Right lobe of liver (tissue), 6 donors: ENCODE data around the gene CLK2. TPM values are rescaled to one million over a fixed set of nuclear protein-coding genes. Genes with fewer than 3 reads are reported as not detected.
A peak's percentile ranks its signal among the peaks of the same experiment; 100 is the strongest.

Experiments
- ATAC-seq, 4 donors: fragments of 200-7000 bp; cut with Tn5 transposase; one replicate each; pipeline ENCODE4 v1.9.1; 2020; ENCODE audit warnings: mild to moderate bottlenecking in 4 of 4, moderate library complexity in 4 of 4
- DNase-seq, 3 donors: peaks; one replicate each; pipeline ENCODE4 v3.0.0-alpha.2; 2020
- H3K27ac ChIP-seq, 3 donors: fragments of 200-600 bp; one replicate each; pipeline ENCODE4 v1.8.0; 2022
- H3K27me3 ChIP-seq, 2 donors: fragments of 200-600 bp; one replicate each; pipeline ENCODE4 v1.8.0; 2022
- H3K36me3 ChIP-seq, 4 donors: fragments of 200-600 bp; sonication (generic) in 1 of 4; one replicate each; pipeline versions ENCODE4 v1.5.1 to v1.8.0; 2017 to 2022; ENCODE audit warnings: control low read depth in 1 of 4
- H3K4me1 ChIP-seq, 4 donors: fragments of 200-600 bp; sonication (generic) in 1 of 4; one replicate each; pipeline versions ENCODE4 v1.5.1 to v1.8.0; 2017 to 2022; ENCODE audit warnings: control low read depth in 1 of 4
- H3K4me3 ChIP-seq, 3 donors: fragments of 200-600 bp; one replicate each; pipeline ENCODE4 v1.8.0; 2022
- H3K9me3 ChIP-seq, 4 donors: fragments of 200-600 bp; sonication (generic) in 1 of 4; one replicate each; pipeline versions ENCODE4 v1.5.1 to v1.8.0; 2017 to 2022; ENCODE audit warnings: control low read depth in 1 of 4
- POLR2A ChIP-seq: fragments of 450-650 bp; IDR thresholded peaks from one replicate; pipeline ENCODE4 v1.6.1; 2017; ENCODE audit warnings: antibody characterized with exemption, mild to moderate bottlenecking
- WGBS: methylation state at CpG from one replicate; pipeline ENCODE4 v1.1.6; 2018; ENCODE audit warnings: low coverage, low lambda C conversion rate; ENCODE audit not compliant: insufficient coverage; ENCODE audit errors: missing lambda C conversion rate; 5-methylcytosine and 5-hydroxymethylcytosine counted together
- intact Hi-C, 2 donors: fragments of 100-400 bp; cut with DNase I; formaldehyde crosslinking; loops; one replicate each; pipeline versions ENCODE4 v1.11.2 to v1.14.1; 2022
- total RNA-seq, 6 experiments: library from RNA; depleted of rRNA in 2 of 6; stranded (reverse); fragments of >200 nt in 2 of 6; fragmentation: NEBNext Ultra II Directional in 3 of 6; extraction: Animal tissue kit (Norgen Biotek cat#: 25700) in 3 of 6; gene quantifications; one replicate each; pipeline versions ENCODE4 v1.1.0 to v1.2.4, GENCODE V29; 2016 to 2023
- TF ChIP-seq, protein P1 (sequence below), 4 donors: fragments of 200-600 bp in 3 of 4; fragments of 450-650 bp in 1 of 4; IDR thresholded peaks; one replicate each; pipeline versions ENCODE4 v1.5.1 to v1.8.0; 2016 to 2022; ENCODE audit warnings: antibody characterized with exemption in 4 of 4, mild to moderate bottlenecking in 2 of 4
- donor health status: DM: no; HTN: yes; CAD: no.
- donor health status: DM: no; HTN: no; CAD: no.
- donor health status: DM: no; HTN: no; CAD: no.
- donor health status: DM: no; HTN: yes; CAD: no.
- donor health status: DM: no; HTN: yes; CAD: no.

Gene CLK2
- total RNA-seq, 6 experiments from 2014 or later = 10.4 to 29.2 (median 20.2) TPM

DNA sequence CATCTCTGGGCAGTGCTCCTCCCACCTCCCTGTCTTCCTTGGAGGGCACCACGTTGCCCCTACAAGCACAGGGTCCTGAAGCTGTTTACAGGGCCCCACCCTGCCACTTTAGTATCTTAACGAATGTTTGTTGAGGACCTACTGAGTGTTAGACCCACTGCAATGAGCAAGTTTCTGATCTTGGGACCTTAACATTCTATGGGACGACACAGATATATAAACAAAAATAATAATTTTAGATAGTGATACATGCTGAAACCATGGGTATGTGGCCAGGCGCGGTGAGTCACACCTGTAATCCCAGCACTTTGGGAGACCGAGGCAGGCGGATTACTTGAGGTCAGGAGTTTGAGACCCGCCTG is 28.2 kb downstream of the CLK2 start:
- H3K27ac ChIP-seq = peak overlapping the region; percentile 11 to 89 (median 21)
- TF ChIP-seq, protein P1, sequence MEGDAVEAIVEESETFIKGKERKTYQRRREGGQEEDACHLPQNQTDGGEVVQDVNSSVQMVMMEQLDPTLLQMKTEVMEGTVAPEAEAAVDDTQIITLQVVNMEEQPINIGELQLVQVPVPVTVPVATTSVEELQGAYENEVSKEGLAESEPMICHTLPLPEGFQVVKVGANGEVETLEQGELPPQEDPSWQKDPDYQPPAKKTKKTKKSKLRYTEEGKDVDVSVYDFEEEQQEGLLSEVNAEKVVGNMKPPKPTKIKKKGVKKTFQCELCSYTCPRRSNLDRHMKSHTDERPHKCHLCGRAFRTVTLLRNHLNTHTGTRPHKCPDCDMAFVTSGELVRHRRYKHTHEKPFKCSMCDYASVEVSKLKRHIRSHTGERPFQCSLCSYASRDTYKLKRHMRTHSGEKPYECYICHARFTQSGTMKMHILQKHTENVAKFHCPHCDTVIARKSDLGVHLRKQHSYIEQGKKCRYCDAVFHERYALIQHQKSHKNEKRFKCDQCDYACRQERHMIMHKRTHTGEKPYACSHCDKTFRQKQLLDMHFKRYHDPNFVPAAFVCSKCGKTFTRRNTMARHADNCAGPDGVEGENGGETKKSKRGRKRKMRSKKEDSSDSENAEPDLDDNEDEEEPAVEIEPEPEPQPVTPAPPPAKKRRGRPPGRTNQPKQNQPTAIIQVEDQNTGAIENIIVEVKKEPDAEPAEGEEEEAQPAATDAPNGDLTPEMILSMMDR (IDR thresholded peaks at IDR 0.05) = no peak
- no peak for TF ChIP-seq POLR2A
- no peak for DNase-seq

DNA sequence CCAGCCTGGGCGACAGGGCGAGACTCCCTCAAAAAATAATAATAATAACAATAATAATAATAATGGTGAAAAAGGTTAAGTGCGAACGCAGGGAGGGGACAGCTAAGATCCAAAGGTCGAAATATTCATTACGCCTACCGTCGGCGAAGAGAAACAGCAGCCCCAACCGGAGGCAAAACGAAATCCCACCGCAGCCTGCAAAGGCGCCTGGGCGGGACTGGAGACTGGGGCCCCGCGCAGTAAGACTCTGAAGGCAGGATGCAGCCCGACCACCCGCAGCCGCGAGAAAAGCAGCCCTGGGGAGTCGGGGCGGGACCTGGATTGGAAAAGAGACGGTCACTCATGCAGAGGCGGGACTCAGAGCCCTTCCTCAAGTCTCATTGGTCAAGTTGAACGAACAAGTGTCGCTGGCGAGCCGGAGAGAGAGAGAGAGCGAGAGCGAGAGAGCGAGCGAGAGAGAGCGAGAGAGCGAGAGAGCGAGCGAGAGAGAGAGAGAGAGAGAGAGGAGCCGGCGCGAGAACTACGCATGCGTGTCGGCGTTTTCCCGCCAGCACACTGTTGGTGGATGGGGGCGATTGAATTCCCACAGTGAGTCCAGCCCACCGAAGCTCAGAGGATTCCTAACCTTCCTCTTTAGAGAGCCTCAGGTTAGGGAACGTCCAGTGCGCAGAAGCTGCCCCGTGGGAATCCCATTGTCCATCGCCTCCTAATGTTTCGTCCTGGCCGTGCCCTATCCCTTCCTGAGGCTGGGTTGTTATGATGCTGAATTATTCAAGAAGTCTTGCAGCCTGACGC is 28.7 kb downstream of the CLK2 start:
- Histone ChIP-seq H3K4me3 (peak overlapping the region; percentile 58 to 72 (median 64)), H3K4me1 (peaks cover 0 to 12% (median 2%) of the 10 kb centered on the region in 4 donors), H3K9me3 (peaks cover 0 to 2% (median 0%) of the 10 kb centered on the region in 4 donors), H3K36me3 (no peaks in the 10 kb centered on the region), H3K27me3 (no peaks in the 10 kb centered on the region), H3K27ac (peak overlapping the region; percentile 77 to 89 (median 85))
- WGBS = 1% methylated on average over 26 of the region's 53 CpGs
- TF ChIP-seq POLR2A = peak; percentile 89
- TF ChIP-seq, protein P1 (IDR thresholded peaks at IDR 0.05) = peak in 1 of 4 donors; percentile 91
- peak; percentile 89 to 94 (median 94) for ATAC-seq
- intact Hi-C loops = no loop called here
- DNase-seq = peak; percentile 95 to 98 (median 98)

More for the DNA sequence above, 28.2 kb downstream of the CLK2 start:
- ATAC-seq = no peak
- H3K36me3 ChIP-seq = no peaks in the 10 kb centered on the region
- H3K27me3 ChIP-seq = no peaks in the 10 kb centered on the region
- WGBS = 70% methylated on average over 8 of the region's 8 CpGs
- intact Hi-C loops = no loop called here
- peaks cover 0 to 2% (median 0%) of the 10 kb centered on the region in 4 donors for H3K9me3 ChIP-seq
- peaks cover 0 to 12% (median 2%) of the 10 kb centered on the region in 4 donors for H3K4me1 ChIP-seq
- H3K4me3 ChIP-seq = peak overlapping the region in 2 of 3 donors; percentile 64 to 72

DNA sequence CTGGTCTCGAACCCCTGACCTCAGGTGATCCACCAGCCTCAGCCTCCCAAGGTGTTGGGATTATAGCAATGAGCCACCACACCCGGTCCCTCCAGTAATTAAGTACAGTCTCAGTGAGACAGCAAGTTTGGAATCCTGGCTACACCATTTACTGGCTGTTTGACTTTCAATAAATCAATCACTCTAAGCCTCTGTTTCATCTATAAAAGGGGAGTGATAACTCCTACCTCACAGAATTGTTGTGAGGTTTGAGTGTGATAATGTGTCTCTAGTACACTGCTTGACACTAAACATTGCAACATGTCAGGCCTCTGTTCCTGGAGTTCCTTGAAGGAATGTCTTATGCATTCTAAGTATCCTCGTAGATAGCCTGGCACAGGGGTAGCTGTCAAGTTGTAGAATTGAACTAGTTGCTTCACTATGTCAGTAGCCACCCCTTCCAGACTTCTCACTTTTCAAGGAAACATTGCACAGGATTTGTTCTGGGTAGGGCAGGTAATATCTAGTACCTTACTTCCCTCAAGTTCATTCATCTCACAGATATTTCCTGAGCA is 30.4 kb downstream of the CLK2 start:
- no peaks in the 10 kb centered on the region for H3K36me3 ChIP-seq
- H3K27me3 ChIP-seq = no peaks in the 10 kb centered on the region
- H3K9me3 ChIP-seq = peaks cover 0 to 2% (median 0%) of the 10 kb centered on the region in 4 donors
- ATAC-seq = no peak
- TF ChIP-seq POLR2A = no peak
- TF ChIP-seq, protein P1 (IDR thresholded peaks at IDR 0.05) = no peak
- no peak for DNase-seq
- H3K4me1 ChIP-seq = peaks cover 0 to 12% (median 2%) of the 10 kb centered on the region in 4 donors
- intact Hi-C loops = no loop called here
- WGBS = 90% methylated on average over 3 of the region's 3 CpGs
- no peak overlapping the region for H3K4me3 ChIP-seq
- no peak overlapping the region for H3K27ac ChIP-seq

DNA sequence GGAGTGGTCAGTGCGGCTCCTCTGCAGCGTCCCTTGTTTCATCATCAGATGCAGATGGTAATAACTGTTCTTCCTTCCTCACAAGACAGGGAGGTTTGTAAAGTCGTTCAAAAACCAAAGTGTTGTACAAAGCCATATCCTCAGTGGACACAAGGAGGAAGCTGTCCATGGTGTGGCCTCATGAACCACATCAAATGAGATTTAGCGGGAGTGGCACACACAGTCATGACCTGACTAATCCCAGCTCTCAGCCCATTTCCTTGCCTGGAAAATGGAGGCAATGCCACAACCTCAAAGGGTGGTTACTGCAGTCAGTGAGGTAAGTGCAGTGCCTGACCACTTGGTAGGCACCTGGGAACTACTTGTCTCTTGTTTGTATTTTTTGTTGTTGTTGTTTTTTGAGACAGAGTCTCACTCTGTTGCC is 31.5 kb downstream of the CLK2 start:
- Histone ChIP-seq H3K27me3 (no peaks in the 10 kb centered on the region), H3K36me3 (no peaks in the 10 kb centered on the region), H3K4me1 (peaks cover 0 to 12% (median 2%) of the 10 kb centered on the region in 4 donors), H3K4me3 (no peak overlapping the region), H3K9me3 (peaks cover 0 to 2% (median 0%) of the 10 kb centered on the region in 4 donors), H3K27ac (no peak overlapping the region)
- DNase-seq (no peak), ATAC-seq (no peak)
- 48% methylated on average over 4 of the region's 4 CpGs for WGBS
- intact Hi-C loops = no loop called here
- TF ChIP-seq, protein P1 (IDR thresholded peaks at IDR 0.05) = no peak
- TF ChIP-seq POLR2A = no peak
